Glutamatergic neuron (in vitro differentiated cells): ENCODE results near the gene ZNF454. TPM values are rescaled to one million over a fixed set of nuclear protein-coding genes. Genes with fewer than 3 reads are reported as not detected.

Source experiments
- DNase-seq: peaks from one replicate; pipeline ENCODE4 v3.0.0; 2022
- H3K27ac Mint-ChIP-seq: one replicate; pipeline ENCODE4 v1.8.0; 2020; ENCODE audit warnings: mild to moderate bottlenecking, mixed read lengths, inconsistent platforms; ENCODE audit not compliant: unreplicated experiment
- H3K27me3 Mint-ChIP-seq: one replicate; pipeline ENCODE4 v1.8.0; 2020; ENCODE audit warnings: mild to moderate bottlenecking, moderate library complexity, mixed read lengths, inconsistent platforms; ENCODE audit not compliant: unreplicated experiment
- H3K36me3 Mint-ChIP-seq: one replicate; pipeline ENCODE4 v1.8.0; 2020; ENCODE audit warnings: mild to moderate bottlenecking, mixed read lengths, inconsistent platforms; ENCODE audit not compliant: unreplicated experiment
- H3K4me1 Mint-ChIP-seq: one replicate; pipeline ENCODE4 v1.8.0; 2020; ENCODE audit warnings: mild to moderate bottlenecking, low read depth, mixed read lengths, inconsistent platforms; ENCODE audit not compliant: unreplicated experiment
- H3K4me3 Mint-ChIP-seq: one replicate; pipeline ENCODE4 v1.8.0; 2020; ENCODE audit warnings: mild to moderate bottlenecking, mixed read lengths, inconsistent platforms; ENCODE audit not compliant: unreplicated experiment
- H3K9me3 Mint-ChIP-seq: one replicate; pipeline ENCODE4 v1.8.0; 2020; ENCODE audit warnings: mild to moderate bottlenecking, moderate library complexity, mixed read lengths, inconsistent platforms; ENCODE audit not compliant: unreplicated experiment
- CTCF ChIP-seq: fragments of 200-600 bp; sonication (generic); IDR thresholded peaks from one replicate; pipeline ENCODE4 v1.5.0; 2021; ENCODE audit not compliant: partially characterized antibody, unreplicated experiment
- total RNA-seq: library from RNA; stranded (reverse); fragmentation: NEBNext Ultra II Directional; extraction: Animal tissue kit (Norgen Biotek cat#: 25700); gene quantifications from one replicate; pipeline ENCODE4 v1.2.1, GENCODE V29; 2021; ENCODE audit not compliant: unreplicated experiment

The ZNF454 gene
- total RNA-seq, 1 donor from 2014 or later: 9.3 TPM

DNA sequence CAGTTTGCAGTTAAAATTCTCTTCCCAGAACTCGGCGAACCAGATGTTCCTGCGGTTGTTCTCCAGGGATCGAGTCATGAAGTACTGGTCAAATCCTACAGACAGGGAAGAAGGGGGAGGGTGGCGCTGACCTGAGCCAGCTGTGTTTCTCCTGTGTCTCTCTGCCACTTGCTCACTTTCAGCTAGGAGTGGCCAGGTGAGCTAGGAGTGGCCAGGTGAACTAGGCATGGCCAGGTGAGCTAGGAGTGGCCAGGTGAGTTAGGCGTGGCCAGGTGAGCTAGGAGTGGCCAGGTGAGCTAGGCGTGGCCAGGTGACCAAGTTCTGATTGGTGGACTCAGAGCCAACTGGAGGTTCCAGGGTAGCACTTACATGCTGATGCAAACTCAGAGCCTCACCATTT lies 48.3 kb downstream of the ZNF454 start:
- Mint-ChIP-seq H3K4me1 (no peaks in the 10 kb centered on the region), H3K27ac (no peak overlapping the region), H3K36me3 (peaks cover 17% of the 10 kb centered on the region), H3K9me3 (peaks cover 16% of the 10 kb centered on the region), H3K27me3 (peaks cover 21% of the 10 kb centered on the region), H3K4me3 (no peak overlapping the region)
- TF ChIP-seq CTCF: no peak
- no peak for DNase-seq

- Mint-ChIP-seq H3K9me3 (peaks cover 16% of the 10 kb centered on the region), H3K4me1 (peaks cover 3% of the 10 kb centered on the region), H3K36me3 (peaks cover 20% of the 10 kb centered on the region), H3K27ac (no peak overlapping the region), H3K4me3 (no peak overlapping the region), H3K27me3 (peaks cover 24% of the 10 kb centered on the region)
- TF ChIP-seq CTCF: no peak
- no peak for DNase-seq
These were observed 49.5 kb downstream of the ZNF454 start for GRCh38 chr5:178990491-178990890.

GRCh38 chr5:178991190-178992145 lies 50.5 kb downstream of the ZNF454 start:
- Mint-ChIP-seq H3K36me3 (peaks cover 22% of the 10 kb centered on the region), H3K4me1 (peaks cover 3% of the 10 kb centered on the region), H3K27me3 (peaks cover 27% of the 10 kb centered on the region), H3K27ac (no peak overlapping the region), H3K9me3 (peaks cover 14% of the 10 kb centered on the region), H3K4me3 (no peak overlapping the region)
- TF ChIP-seq CTCF: no peak
- DNase-seq: no peak

DNA sequence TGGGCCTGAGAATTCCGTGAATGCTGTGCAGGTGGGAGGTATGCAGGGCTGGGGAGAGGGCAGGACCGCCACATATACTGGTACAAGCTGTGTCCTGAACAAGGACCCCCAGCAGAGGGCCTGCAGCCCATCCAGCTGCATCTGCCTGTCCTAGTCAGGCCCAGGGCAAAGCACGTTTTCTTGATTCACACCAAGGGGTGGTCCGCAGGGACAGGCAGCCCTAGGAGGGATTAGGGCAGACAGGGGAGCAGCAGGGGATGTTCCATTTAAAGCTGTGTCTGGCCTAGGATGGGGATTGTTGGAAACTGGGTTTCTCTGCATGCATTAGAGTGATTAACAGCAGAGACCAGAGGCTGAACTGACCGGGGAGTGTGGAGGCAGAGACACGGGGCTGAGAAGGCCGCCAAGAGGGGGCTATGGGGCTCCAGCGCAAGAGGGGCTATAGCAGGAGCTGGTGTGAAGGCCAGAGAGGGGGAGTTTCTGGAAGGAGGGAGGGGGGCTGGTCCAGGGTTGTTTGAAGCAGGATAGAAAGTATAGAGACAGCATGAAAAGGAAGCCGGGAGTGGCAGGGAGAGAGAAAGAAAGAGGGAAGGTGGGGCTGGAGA lies 51.4 kb downstream of the ZNF454 start:
- peaks cover 30% of the 10 kb centered on the region for H3K27me3 Mint-ChIP-seq
- H3K4me1 Mint-ChIP-seq: peaks cover 3% of the 10 kb centered on the region
- DNase-seq: no peak
- peaks cover 19% of the 10 kb centered on the region for H3K36me3 Mint-ChIP-seq
- peaks cover 14% of the 10 kb centered on the region for H3K9me3 Mint-ChIP-seq
- peak overlapping the region; percentile 43 for H3K27ac Mint-ChIP-seq
- no peak overlapping the region for H3K4me3 Mint-ChIP-seq
- TF ChIP-seq CTCF: no peak

DNA sequence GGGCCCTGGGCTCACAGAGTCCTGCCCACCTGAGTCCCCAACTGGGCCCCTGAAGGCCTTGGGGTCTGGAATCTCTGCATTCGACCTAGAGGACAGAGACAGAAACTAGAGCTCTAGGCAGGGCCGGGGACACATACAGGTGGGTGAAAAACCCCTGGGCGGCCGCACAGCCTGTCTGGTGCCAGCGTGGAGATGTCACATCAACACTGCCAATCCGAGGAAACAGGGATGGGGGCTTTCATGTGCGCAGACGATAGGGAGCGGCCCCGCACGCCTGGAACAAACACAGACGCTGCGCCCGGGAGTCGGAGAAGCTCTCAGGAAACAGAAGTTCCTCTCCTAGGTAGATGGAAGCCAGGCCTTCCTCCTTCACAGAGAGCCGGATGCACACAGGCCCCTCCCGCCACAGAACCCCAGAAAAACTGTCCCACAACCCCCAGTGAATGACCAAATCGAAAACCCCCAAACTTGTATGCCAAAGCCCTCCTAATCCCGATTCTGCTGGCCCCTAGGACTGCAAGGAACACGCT lies 52.3 kb downstream of the ZNF454 start:
- H3K9me3 Mint-ChIP-seq: peaks cover 11% of the 10 kb centered on the region
- peaks cover 26% of the 10 kb centered on the region for H3K27me3 Mint-ChIP-seq
- H3K4me1 Mint-ChIP-seq: peaks cover 3% of the 10 kb centered on the region
- no peak overlapping the region for H3K4me3 Mint-ChIP-seq
- TF ChIP-seq CTCF: no peak
- peaks cover 12% of the 10 kb centered on the region for H3K36me3 Mint-ChIP-seq
- H3K27ac Mint-ChIP-seq: no peak overlapping the region
- no peak for DNase-seq
